ENCODE data around the gene RASGRF2.
"Not testable (repeated sequence)": the region's sequence is repeated elsewhere in the genome, so short reads cannot be mapped to it uniquely, and the experiment has no call there.

Gene RASGRF2

GRCh38 chr5:81070571-81071255 is 110.5 kb downstream of the RASGRF2 start:
- no peak for DNase-seq (ENCODE audit: low spot score)

- DNase-seq (ENCODE audit: low spot score): no peak
These were observed 114.9 kb downstream of the RASGRF2 start for GRCh38 chr5:81075041-81075440.

- no peak for DNase-seq (ENCODE audit: low spot score)
These were observed 116.9 kb downstream of the RASGRF2 start for GRCh38 chr5:81077105-81077504.

- no peak for DNase-seq (ENCODE audit: low spot score)
These were observed 118.8 kb downstream of the RASGRF2 start for GRCh38 chr5:81078930-81079329.

- no peak for DNase-seq (ENCODE audit: low spot score)
These were observed 120.8 kb downstream of the RASGRF2 start for GRCh38 chr5:81080809-81081460.

- no peak for DNase-seq (ENCODE audit: low spot score)
These were observed 121.3 kb downstream of the RASGRF2 start for GRCh38 chr5:81081461-81081835.

- DNase-seq (ENCODE audit: low spot score): no peak
These were observed 126.7 kb downstream of the RASGRF2 start for GRCh38 chr5:81086881-81087281.

GRCh38 chr5:81091199-81091598 is 131.0 kb downstream of the RASGRF2 start:
- DNase-seq (ENCODE audit: low spot score): no peak

GRCh38 chr5:81093536-81094196 is 133.5 kb downstream of the RASGRF2 start:
- DNase-seq (ENCODE audit: low spot score): no peak

- no peak for DNase-seq (ENCODE audit: low spot score)
These were observed 135.7 kb downstream of the RASGRF2 start for GRCh38 chr5:81095835-81096234.

- DNase-seq (ENCODE audit: low spot score): no peak
These were observed 137.6 kb downstream of the RASGRF2 start for GRCh38 chr5:81097713-81098112.

- no peak for DNase-seq (ENCODE audit: low spot score)
These were observed 145.2 kb downstream of the RASGRF2 start for GRCh38 chr5:81105261-81105877.

- no peak for DNase-seq (ENCODE audit: low spot score)
These were observed 155.1 kb downstream of the RASGRF2 start for GRCh38 chr5:81115261-81115660.

- no peak for DNase-seq (ENCODE audit: low spot score)
These were observed 157.4 kb downstream of the RASGRF2 start for GRCh38 chr5:81117566-81117965.

GRCh38 chr5:81121273-81121672 is 161.1 kb downstream of the RASGRF2 start:
- no peak for DNase-seq (ENCODE audit: low spot score)

GRCh38 chr5:81121836-81122630 is 161.9 kb downstream of the RASGRF2 start:
- DNase-seq (ENCODE audit: low spot score): no peak

- not testable (repeated sequence) for DNase-seq (ENCODE audit: low spot score)
These were observed 164.5 kb downstream of the RASGRF2 start for GRCh38 chr5:81124689-81125088.

GRCh38 chr5:81125959-81126358 is 165.8 kb downstream of the RASGRF2 start:
- DNase-seq (ENCODE audit: low spot score): no peak

GRCh38 chr5:81128416-81128815 is 168.3 kb downstream of the RASGRF2 start:
- no peak for DNase-seq (ENCODE audit: low spot score)

GRCh38 chr5:81132381-81132780 is 172.2 kb downstream of the RASGRF2 start:
- no peak for DNase-seq (ENCODE audit: low spot score)

- DNase-seq (ENCODE audit: low spot score): no peak
These were observed 173.9 kb downstream of the RASGRF2 start for GRCh38 chr5:81134066-81134465.

- DNase-seq (ENCODE audit: low spot score): no peak
These were observed 174.4 kb downstream of the RASGRF2 start for GRCh38 chr5:81134566-81134965.

Data from hematopoietic multipotent progenitor cell treated with erythropoietin and hydrocortisone succinate and interleukin-3 and kit ligand, for 17 days (in vitro differentiated cells).